GM18511 (cell line): ENCODE measurements around the gene DCST2.

ENCODE experiments used
- ATAC-seq: cut with Tn5 transposase; IDR thresholded peaks from one replicate; pipeline ENCODE4 v1.9.1; 2021; ENCODE audit warnings: mild to moderate bottlenecking, moderate library complexity; ENCODE audit not compliant: unreplicated experiment

Gene DCST2

DNA sequence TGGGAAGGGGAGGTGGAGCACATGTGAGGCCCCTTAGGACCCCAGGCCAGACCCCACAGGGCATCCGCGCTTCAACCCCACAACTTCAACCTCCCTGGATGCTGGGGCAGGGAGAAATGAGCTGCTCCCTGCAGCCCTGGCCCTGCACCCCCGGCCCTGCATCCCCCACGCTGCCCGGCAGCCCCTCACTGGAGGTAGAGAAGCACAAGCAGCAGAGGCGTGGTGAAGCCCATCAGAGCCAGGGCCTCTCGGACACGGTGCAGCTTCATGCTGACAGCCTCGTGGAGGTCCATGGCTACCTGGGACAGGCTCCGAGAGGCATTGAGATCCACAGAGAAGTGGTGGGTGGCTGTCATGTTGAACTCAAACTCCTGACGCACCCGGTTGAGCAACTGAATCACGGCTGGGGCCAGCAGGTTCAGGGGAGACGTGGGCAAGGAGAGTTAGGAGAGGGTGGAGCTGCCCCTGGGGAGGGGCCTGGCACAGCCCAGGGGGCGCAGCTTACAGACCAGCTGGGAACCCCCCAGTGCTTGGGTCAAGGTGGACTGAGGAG, 3.3 kb downstream of the DCST2 start:
- ATAC-seq, result no peak

DNA sequence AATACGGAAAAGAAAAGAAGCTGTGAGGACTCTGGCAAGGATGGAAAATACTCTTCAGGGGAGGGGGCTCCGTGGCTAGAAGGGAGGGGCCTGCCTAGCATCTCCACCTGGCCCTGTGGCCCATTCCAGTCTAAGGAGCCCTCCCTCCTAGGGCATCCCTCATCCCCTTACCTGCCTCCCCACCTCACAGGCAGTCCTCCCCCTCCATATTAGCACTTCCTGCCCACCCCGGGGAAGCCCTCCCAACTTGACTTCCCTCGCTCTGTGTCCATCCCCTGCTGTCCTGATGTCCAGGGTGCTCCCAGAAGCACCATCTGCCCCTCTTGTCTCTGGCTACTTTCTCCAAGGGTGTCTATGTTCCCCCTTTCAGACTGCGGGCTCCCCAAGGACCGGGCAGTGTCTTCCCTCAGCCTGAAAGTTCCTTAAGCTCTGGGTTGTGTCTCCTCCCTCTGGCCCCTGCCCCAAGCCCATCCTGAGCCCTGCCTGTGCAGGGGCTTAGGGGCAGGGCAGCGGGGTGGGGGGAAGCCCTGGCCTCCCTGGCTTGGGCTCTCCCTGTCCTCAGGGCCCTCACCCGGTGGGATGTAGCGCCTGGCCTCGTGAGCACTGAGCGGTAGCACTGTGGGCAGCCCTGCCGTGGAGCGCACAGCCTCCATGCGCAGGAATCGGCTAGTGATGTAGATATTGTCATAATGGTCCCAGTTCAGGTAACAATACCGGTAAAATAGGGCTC, 3.9 kb downstream of the DCST2 start:
- no peak for ATAC-seq

DNA sequence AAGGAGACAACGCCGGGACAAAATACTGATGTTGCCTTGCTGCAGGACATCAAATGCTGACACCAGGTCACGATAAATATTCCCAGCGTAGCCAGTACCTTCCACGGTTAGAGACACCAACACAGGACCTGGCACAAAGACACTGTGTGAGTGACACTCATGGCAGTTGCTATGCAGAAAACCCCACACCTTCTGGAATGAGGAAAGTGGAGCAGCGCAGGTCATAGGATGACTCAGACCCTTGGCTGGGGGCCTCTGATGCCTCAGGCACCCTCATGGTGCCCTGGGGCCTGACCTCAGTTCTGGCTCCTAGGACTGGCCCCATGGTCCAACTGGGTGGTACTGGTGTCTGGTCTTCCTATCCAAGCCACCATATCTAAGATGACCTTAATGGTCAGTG, 7.0 kb downstream of the DCST2 start:
- ATAC-seq, result no peak

DNA sequence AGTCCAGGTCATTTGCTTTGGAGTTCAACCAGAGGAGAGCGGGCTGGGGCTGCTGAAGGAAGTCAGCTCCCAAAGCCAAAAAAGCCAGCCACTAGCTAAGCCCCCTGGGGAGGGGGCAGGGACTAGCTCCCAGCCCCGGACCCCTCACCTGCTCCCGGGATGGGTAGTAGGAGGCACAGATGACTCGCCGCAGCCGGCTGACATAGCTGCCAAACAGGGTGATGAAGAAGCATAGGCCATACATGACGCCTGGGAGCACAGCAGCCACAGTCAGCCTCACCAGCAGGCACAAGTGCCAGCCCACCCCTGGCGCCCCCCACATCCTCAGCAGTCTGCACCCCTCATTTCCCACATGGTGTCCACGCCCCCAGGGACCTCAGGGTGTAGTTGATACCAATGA, 7.4 kb downstream of the DCST2 start:
- no peak for ATAC-seq

DNA sequence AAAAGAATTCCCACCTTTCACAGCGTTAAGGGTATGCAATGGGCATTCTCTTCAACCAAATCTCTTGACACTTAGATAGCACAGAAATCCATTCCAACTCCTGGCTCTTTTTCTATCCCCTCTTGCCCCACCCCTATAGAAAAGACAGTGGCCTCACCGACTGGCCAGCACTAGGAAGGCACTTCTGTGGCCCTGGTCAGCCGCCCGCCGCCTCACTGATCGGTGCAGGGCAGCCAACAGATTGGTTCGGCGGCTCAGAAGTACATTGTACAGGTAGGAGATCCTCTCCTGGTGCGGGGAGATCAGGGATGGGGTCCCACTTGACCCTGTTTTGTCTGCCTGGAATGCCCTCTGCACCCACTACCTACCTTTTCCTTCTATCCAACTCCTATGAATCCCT, 9.3 kb downstream of the DCST2 start:
- ATAC-seq, result no peak

DNA sequence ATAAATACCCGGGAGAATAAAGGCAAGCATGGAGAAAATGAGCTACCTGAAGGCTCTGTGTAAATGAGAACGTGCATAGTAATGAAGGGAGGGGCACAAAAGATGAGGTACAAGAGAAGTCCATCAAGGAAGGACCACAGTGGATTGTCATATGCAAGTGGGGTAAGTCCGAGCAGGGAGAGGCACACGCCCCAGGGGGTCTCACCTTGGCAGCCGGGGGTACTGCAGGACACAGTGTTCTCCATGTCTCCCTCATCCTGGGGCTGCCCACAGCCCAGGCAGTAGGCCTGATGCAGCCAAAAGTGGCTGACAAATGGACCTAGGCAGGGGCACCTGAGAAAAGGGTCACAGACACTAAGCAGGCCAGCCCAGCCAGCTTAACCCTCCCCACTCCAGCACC, 10.0 kb downstream of the DCST2 start:
- no peak for ATAC-seq

DNA sequence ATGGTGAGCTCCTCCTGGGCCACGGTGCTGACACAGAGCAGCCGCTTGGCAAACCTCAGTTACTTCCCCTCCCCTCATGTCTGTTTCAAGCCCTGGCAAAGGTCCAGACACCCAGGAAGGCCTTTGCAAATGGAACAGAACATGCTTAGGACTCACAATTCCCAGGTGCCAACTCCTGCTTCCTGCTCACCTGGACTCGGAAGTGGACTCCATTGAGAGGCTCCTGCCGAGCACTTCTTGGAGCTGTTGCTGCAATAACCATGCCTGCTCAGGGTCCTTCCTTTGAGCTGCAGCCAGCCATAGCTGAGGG, 10.7 kb downstream of the DCST2 start:
- no peak for ATAC-seq

DNA sequence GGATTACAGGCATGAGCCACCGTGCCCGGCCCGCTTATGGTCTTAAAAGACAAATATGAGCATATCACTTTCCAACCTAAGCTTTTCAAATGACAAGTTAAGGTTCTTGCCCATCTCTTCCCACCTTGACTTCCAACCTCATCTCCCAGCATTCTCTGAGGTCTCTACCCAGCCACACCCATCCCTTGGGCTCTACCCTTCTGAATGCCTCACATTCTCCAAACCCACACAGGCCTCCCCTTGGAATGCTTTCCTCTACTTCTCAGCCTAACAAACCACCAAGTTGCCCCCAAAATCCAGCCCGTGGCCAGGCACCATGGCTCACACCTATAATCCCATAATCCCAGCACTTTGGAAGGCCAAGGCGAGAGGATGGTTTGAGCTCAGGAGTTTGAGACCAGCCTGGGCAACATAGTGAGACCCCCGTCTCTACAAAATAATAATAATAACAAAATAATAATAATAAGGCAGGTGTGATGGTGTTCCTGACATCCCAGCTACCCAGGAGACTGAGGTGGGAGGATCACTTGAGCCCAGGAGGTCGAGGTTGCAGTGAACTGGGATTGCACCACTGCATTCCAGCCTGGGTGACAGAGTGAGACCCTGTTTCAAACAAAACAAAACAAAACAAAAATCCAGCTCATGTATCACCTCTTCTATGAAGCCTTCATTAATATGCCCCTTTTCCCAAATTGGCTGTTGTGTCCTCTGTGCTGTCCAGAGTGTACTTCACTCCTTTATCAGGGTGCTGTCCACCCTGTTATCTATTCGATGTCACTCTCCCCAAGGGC, 11.2 kb downstream of the DCST2 start:
- ATAC-seq, result no peak

DNA sequence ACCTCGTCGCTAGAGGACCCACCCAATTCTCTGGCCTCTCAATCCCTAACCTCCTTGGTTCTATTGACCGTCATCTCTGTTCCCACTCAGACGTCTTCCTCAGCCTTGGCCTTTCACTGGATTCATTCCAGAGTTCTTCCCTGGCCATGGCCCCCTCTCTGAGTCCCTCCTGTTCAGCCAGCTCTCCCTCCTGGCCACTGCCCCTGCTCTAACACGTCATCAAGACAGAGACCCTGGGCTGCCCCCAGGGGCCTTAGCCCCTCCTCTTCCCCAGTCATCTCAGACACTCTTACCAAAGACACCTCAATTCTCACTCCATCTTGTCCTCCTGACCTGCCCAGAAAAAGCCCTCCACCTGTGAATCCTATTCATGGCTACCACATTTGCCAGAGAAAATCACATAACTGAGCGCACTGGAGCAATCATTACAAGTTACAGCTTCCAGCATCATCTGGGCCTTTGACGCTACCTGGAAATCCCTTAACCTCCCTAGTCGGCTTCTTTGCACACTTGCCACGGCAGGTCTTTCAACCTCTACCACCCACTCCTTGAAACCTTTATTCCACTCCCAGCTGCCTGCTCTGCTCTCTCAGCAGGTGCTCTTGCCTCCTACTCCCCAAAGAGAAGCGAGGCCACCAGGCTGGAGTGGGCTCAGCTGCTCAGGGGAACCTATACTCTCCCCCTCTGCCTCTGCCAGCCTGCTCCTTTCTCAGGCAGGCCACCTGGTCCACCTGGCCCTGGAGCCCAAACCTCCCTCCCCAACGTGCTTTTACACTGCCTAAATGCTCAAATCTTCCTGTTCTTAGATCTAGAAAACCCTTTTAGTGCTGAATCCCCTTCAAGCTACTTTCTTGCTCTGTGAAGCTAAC, 14.0 kb downstream of the DCST2 start:
- ATAC-seq, result no peak

DNA sequence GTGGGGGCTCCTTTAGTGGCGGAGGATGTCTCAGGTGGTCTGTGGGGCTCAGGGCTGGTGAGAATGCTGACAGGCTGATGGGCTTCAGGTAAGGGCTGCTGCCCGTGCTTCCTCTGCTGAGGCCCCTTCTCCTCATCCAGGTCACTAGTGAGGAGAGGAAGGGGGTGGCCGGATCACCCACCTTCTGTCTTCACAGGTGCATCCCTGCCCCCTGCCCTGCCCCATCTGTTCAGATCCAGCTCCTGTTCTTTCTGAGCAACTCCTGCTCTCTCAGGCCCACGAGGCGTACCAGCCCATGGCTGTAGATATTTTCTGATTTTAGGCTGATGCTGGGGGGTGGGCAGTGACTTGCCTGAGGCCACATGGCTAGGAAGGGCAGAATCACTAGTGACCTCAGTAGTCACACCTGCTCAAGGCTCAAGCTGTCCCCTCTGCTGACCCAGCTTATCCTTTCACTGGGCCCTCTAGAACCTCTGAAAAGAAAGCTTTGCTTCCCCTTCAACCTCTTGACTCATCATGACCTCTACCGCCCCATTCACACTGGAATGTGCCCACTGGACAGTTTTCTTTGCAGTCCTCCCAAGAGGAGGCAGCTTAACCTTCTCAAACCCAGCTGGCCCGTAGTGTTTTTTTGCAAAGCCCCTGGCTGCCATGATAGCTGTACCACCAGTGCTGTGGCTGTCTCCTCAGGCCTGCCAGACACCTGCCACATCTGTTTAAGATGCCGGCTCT, 14.8 kb downstream of the DCST2 start:
- ATAC-seq, result no peak

DNA sequence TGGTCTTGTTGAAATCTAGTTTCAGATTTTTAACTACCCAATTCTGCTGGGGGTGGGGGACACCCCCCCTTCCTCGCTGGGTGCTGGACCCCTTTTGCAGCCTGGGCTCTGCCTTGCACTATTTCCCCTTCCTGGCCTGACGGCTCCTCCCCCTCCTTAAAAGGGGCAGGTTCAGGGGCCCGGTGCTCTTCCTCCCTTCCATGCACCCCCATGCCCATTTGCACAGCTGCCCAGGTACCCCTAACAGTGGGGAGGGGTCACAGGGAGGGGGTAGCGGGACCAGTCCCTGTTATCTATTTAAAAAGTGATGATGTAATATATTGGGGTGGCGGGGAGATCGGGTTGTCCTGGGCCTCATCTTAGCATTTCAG, 15.7 kb downstream of the DCST2 start:
- ATAC-seq, result no peak

DNA sequence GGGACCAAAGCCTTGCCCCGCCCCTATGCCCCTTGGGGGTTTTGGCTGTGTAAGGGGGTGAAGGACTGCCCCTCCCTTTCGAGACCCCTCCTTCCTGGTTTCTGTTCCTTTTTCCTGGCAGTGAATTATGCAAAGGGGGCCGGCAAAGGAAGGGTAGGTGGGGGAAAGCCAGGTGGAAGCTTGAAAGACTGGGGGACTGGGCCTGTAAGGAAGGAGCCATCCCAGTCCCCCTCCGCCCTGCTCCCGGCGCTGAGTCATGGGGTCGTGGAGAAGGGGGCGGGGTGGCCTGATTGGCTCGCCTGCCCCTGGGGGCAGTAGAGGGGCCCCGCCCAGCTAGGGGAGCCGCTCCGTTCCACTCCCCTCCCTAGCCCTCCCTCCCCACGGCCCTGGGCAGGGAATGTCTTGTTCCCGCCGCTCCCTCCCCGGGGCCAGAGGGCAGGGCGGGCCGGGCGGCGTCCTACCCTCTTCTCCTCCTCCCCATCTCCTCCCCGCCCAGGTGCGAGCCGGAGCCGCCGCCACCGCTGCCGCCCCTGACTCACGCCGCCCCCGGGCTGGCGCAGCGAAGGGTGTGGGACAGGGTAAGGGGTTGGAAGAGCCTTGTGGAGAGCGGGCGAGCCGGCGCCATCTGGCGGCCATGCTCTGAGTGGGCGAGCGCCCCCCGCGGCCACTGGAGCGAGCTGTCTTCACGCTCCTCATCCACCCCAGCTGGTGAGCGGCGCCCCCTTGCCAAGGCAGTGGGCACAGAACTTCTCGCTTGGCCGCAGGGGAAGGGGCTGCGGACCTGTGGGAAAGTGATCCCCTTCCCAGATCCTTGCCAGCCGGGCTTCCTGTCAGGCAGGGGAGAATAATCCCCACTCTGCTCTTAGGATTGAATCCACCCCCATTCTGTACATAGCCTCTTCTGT, 16.3 kb downstream of the DCST2 start:
- peak; percentile 79 for ATAC-seq

DNA sequence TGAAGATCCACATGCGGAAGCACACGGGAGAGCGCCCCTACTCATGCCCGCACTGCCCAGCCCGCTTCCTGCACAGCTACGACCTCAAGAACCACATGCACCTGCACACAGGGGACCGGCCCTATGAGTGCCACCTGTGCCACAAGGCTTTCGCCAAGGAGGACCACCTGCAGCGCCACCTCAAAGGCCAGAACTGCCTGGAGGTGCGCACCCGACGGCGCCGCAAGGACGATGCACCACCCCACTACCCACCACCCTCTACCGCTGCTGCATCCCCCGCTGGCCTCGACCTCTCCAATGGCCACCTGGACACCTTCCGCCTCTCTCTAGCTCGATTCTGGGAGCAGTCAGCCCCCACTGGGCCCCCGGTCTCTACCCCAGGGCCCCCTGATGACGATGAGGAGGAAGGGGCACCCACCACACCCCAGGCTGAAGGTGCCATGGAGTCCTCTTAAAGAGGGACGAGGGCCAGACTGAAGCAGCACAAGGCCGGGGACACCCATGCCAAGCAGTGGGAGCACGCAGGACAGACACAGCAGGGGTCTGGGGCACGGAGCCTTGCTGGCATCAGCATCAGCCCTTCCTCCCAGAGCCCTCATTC, 17.2 kb downstream of the DCST2 start:
- no peak for ATAC-seq

DNA sequence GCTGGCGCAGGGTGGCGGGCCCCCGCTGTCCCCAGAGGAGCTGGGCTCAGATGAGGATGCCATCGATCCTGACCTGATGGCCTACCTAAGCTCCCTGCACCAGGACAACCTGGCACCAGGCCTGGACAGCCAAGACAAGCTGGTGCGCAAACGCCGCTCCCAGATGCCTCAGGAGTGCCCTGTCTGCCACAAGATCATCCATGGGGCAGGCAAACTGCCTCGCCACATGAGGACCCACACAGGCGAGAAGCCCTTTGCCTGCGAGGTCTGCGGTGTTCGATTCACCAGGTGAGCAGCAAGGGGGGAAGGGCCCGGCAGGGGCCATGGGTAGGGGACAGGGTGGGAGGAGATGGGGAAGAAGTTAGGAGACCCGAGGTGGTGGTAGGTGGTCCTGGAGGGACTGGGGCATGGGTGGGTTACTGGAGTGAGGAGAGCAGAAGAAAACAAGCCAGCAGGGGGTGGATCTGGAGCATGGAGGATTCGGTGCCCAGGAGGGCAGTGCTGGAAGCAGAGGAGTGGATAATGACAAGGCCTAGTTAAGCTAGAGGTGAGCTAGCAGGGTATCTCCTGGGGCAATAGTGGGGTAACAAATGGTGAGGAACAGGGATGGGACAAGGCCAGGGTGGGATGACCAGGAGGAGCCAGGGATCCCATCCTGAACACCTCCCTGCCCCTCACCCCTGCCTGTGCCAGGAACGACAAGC, 17.9 kb downstream of the DCST2 start:
- no peak for ATAC-seq

DNA sequence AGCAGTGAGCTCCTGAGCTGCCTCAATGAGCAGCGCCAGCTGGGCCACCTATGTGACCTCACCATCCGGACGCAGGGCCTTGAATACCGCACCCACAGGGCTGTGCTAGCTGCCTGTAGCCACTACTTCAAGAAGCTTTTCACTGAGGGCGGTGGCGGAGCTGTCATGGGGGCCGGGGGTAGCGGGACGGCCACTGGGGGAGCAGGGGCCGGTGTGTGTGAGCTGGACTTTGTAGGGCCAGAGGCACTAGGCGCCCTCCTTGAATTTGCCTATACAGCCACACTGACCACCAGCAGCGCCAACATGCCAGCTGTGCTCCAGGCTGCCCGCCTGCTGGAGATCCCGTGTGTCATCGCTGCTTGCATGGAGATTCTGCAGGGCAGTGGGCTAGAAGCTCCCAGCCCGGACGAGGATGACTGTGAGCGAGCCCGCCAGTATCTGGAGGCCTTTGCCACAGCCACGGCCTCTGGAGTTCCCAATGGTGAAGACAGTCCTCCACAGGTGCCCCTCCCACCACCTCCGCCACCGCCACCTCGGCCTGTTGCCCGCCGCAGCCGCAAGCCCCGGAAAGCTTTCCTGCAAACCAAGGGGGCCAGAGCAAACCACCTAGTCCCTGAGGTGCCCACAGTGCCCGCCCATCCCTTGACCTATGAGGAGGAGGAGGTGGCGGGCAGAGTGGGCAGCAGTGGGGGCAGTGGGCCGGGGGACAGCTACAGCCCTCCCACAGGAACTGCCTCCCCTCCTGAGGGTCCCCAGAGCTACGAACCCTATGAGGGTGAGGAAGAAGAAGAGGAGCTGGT, 18.7 kb downstream of the DCST2 start:
- ATAC-seq, result no peak

DNA sequence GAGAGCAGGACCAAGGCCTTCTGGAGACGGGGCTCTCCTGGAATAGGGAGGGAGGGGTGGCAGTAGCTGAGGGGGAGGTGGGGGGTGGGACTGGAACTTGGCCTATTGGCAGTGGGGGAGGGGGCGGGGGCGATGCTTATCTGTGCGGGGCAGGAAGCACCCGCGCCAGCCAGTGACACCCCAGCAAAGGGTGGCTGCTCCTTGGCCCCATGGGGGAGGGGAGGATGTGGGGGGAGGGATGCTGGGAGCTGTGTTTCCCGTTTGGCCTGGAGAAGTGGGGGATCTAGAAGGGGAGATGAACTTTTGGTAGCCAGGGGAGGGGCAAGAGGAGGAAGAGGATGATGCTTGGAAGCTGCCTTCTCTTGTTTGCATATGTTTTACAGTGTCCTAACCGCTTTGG, 19.9 kb downstream of the DCST2 start:
- ATAC-seq, result no peak

DNA sequence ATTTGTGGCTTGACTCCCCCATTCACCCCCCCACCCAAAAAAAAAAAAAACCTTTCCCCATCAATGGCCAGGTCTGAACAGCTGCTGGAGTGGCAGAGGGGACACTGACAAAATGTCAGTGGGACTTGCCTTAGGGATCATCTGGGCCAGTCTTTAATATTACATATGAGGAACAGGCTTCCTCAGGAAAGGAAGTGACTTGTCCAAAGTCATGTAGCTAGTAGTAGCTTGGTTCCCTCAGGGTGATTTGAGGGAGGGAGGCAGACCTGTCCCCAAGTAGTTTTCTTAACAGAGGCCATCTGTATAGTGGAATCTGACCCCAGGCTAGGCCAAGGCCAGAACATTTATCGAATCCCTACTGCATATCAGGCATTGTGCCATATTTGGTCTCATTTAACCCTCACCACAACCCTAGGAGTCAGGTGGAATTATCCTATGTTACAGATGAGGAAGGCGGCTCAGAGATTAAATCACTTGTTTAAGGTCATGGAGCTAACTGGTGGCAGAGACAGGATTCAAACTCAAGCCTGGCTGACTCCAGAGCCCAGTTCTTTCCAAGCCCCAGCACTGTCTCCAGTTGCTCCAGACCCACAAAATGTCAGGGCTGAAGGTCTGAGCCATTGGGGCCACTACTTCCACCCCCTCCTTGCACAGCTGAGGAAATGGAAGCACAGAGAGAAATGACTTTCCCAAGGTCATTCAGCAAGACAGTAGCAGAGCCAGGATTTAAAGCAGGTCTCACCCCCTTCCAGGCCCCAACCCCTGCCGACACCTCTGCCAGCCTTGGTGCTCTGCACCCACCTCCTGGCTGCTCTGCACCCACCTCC, 20.6 kb downstream of the DCST2 start:
- no peak for ATAC-seq
